Activated CD8-positive, alpha-beta memory T cell treated with anti-CD3 and anti-CD28 coated beads for 1 hour (primary cell): ENCODE measurements around the gene AFDN.

Experiments
- DNase-seq, 2 donors: peaks; one replicate each; pipeline ENCODE4 v3.0.0-alpha.2; 2020; ENCODE audit warnings: low read depth in 1 of 2; ENCODE audit errors: extremely low read depth in 1 of 2

AFDN gene

GRCh38 chr6:167946007-167946406 is 119.3 kb downstream of the AFDN start:
- no peak for DNase-seq

- DNase-seq: no peak
Observed at GRCh38 chr6:167946604-167947003, 119.9 kb downstream of the AFDN start.

GRCh38 chr6:167947716-167948115 is 121.0 kb downstream of the AFDN start:
- no peak for DNase-seq

- no peak for DNase-seq
Observed at GRCh38 chr6:167948716-167949115, 122.0 kb downstream of the AFDN start.

- no peak for DNase-seq
Observed at GRCh38 chr6:167949121-167949684, 122.5 kb downstream of the AFDN start.

GRCh38 chr6:167951781-167952511 is 125.2 kb downstream of the AFDN start:
- no peak for DNase-seq

- DNase-seq: no peak
Observed at GRCh38 chr6:167952512-167952859, 125.8 kb downstream of the AFDN start.

GRCh38 chr6:167953551-167953950 is 126.8 kb downstream of the AFDN start:
- DNase-seq: no peak

GRCh38 chr6:167954151-167954550 is 127.4 kb downstream of the AFDN start:
- DNase-seq: no peak

- DNase-seq: no peak
Observed at GRCh38 chr6:167956491-167956890, 129.8 kb downstream of the AFDN start.

- DNase-seq: no peak
Observed at GRCh38 chr6:167956983-167957492, 130.3 kb downstream of the AFDN start.

- DNase-seq: no peak
Observed at GRCh38 chr6:167957626-167958025, 130.9 kb downstream of the AFDN start.

- no peak for DNase-seq
Observed at GRCh38 chr6:167960579-167960978, 133.9 kb downstream of the AFDN start.

GRCh38 chr6:167962711-167963110 is 136.0 kb downstream of the AFDN start:
- DNase-seq: no peak

GRCh38 chr6:167963589-167964057 is 136.9 kb downstream of the AFDN start:
- DNase-seq: no peak

GRCh38 chr6:167965592-167966539 is 139.2 kb downstream of the AFDN start:
- no peak for DNase-seq

GRCh38 chr6:167966540-167966905 is 139.8 kb downstream of the AFDN start:
- no peak for DNase-seq

- no peak for DNase-seq
Observed at GRCh38 chr6:167968091-167968490, 141.4 kb downstream of the AFDN start.

GRCh38 chr6:167970230-167970629 is 143.5 kb downstream of the AFDN start:
- DNase-seq: no peak

- DNase-seq: no peak
Observed at GRCh38 chr6:167972193-167972592, 145.5 kb downstream of the AFDN start.

- no peak for DNase-seq
Observed at GRCh38 chr6:167973148-167973885, 146.6 kb downstream of the AFDN start.
